ENCODE results near the gene NIPAL3. TPM values are rescaled to one million over a fixed set of nuclear protein-coding genes. Genes with fewer than 3 reads are reported as not detected.

The NIPAL3 gene
- total RNA-seq, 4 donors from 2014 or later: 5.1 to 16.4 (median 13.1) TPM

DNA sequence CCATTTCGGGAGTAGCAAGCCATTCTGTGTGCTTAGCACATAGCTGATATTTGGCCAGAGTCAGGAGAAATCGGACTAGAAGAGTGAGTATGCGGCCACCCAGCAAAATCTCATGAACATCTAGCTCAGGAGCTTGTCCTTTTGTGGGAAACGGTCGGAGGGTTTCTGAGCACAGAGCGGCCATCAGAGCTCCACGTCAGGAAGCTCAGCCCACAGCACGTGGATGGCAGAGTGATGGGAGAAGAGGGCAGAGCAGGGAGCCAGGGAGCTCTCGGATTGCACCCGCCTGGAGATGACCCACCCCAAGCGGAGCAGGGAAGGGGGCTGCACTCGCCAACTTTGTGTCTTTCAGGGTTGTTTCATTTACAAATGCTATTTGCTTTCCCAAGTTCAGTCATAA, 100.9 kb downstream of the NIPAL3 start:
- TF ChIP-seq, protein P1, sequence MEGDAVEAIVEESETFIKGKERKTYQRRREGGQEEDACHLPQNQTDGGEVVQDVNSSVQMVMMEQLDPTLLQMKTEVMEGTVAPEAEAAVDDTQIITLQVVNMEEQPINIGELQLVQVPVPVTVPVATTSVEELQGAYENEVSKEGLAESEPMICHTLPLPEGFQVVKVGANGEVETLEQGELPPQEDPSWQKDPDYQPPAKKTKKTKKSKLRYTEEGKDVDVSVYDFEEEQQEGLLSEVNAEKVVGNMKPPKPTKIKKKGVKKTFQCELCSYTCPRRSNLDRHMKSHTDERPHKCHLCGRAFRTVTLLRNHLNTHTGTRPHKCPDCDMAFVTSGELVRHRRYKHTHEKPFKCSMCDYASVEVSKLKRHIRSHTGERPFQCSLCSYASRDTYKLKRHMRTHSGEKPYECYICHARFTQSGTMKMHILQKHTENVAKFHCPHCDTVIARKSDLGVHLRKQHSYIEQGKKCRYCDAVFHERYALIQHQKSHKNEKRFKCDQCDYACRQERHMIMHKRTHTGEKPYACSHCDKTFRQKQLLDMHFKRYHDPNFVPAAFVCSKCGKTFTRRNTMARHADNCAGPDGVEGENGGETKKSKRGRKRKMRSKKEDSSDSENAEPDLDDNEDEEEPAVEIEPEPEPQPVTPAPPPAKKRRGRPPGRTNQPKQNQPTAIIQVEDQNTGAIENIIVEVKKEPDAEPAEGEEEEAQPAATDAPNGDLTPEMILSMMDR (IDR thresholded peaks at IDR 0.05; ENCODE audit: low read depth): no peak

DNA sequence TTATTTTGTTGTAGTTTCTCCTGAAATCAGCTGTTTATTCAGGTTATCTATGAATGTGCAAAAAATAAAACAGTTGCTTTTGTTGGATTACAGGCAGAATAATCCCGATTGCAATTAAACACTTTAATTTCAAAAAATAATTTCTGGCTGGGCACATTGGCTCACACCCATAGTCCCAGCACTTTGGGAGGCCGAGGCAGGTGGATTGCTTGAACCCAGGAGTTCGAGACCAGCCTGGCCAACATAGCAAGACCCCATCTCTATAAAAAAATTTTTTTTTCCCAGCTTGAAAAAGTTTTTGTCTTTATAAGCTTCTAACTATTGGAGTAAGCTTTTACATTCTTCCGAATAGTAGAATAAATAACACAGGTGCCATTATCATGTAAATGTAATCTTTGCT, 102.3 kb downstream of the NIPAL3 start:
- TF ChIP-seq, protein P1 (IDR thresholded peaks at IDR 0.05; ENCODE audit: low read depth): no peak

Other genes starting within 250 kb of the NIPAL3 start
- 1 to 10 TPM in 1 of 4 donors, under 1 TPM in 2, not detected in 1; 0.22 to 6.1 (median 0.49) TPM for gene IFNLR1, start 228.5 kb upstream of the NIPAL3 start, total RNA-seq
- not detected for gene GRHL3, start 96.4 kb upstream of the NIPAL3 start, total RNA-seq
- gene STPG1, start 2.0 kb upstream of the NIPAL3 start, total RNA-seq: 1 to 10 TPM; 1.5 to 5.5 (median 3.1) TPM
- 10 to 100 TPM in 1 of 4 donors, 1 to 10 TPM in 3; 5.3 to 10.9 (median 6.9) TPM for gene RCAN3, start 87.0 kb downstream of the NIPAL3 start, total RNA-seq
- under 1 TPM in 2 of 4 donors, not detected in 2; 0.22 to 0.33 TPM for gene NCMAP, start 140.3 kb downstream of the NIPAL3 start, total RNA-seq
- gene SRRM1, start 227.5 kb downstream of the NIPAL3 start, total RNA-seq: 100 to 1,000 TPM; 103 to 121 (median 113) TPM